Loucy (cell line): ENCODE results near the gene ZC3H18.

Source experiments
- CTCF ChIP-seq: fragments of 200-600 bp; sonication (generic); conservative IDR thresholded peaks from 2 replicates; pipeline ENCODE4 v1.5.1; 2014; ENCODE audit warnings: mild to moderate bottlenecking, antibody characterized with exemption, low read length
- EZH2phosphoT487 ChIP-seq: fragments of 200-600 bp; IDR thresholded peaks from 2 replicates; pipeline ENCODE4 v1.6.1; 2018; ENCODE audit warnings: antibody characterized with exemption, mild to moderate bottlenecking, moderate library complexity, borderline replicate concordance

DNA sequence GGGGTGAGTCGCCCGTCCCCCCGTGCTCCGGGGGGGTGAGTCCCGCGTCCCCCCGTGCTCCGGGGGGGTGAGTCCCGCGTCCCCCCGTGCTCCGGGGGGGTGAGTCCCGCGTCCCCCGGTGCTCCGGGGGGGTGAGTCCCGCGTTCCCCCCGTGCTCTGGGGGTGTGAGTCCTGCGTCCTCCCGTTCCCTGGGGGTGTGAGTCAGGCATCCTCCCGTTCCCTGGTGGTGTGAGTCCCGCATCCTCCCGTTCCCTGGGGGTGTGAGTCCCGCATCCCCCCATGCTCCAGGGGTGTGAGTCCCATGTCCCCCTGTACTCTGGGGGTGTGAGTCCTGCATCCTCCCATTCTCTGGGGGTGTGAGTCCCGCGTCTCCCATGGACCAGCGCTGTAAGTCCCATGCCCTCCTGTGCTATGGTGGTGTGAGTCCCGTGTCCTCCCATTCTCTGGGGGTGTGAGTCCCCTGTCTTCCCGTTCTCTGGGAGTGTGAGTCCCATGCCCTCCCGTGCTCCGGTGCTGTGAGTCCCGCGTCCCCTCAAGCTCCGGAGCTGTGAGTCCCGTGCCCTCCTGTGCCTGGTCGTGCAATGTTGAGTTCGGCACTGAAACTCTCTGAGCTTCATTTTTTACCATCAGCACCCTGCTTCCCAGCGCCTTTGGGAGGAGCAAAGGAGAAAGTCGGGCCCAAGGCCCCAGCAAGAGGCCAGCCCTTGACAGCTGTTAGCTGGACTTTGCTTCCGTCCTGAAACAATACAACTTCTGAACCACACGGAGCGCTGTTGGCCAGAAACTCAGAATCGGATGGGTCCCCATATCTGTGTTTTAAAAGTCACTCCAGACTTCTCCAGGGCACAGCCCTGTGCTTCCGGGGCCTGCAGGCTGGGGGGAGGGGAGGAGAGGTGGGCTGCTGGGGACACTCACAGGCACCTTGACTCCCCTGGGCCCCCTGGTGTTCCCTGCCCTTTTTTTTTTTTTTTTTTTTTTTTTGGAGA lies 11.5 kb upstream of the ZC3H18 start:
- TF ChIP-seq CTCF, result peak; percentile 30
- no peak for TF ChIP-seq EZH2phosphoT487
